Measurements from ENCODE around the gene ATF4. TPM values are rescaled to one million over a fixed set of nuclear protein-coding genes. Genes with fewer than 3 reads are reported as not detected.

Gene ATF4
- total and polyA plus RNA-seq, 4 experiments from 2014 or later = 44.4 to 278 (median 187) TPM

- POLR2A ChIA-PET (ENCODE audit: partially characterized antibody) = no interaction called here
- intact Hi-C loops (cut with micrococcal nuclease) = loop anchor here (5.0 to 10.0 kb wide), 3 partner anchors 56 to 376 kb away; no protein-coding TSS in a partner anchor
- peak overlapping the region in 3 of 8 donors; percentile 49 to 68 (median 67) for H3K4me3 Mint-ChIP-seq
Observed at GRCh38 chr22:39568278-39568981, 48.1 kb downstream of the ATF4 start.

GRCh38 chr22:39569066-39569465 lies 48.7 kb downstream of the ATF4 start:
- Mint-ChIP-seq H3K9me3 (peaks cover 0 to 6% (median 0%) of the 10 kb centered on the region in 8 donors), H3K27me3 (no peaks in the 10 kb centered on the region), H3K4me1 (peaks cover 16 to 23% (median 18%) of the 10 kb centered on the region in 4 donors), H3K4me3 (no peak overlapping the region), H3K36me3 (no peaks in the 10 kb centered on the region), H3K27ac (no peak overlapping the region)
- Histone ChIP-seq H3K27me3 (ENCODE audit: insufficient read depth, low read length) (no peaks in the 10 kb centered on the region), H3K9me3 (ENCODE audit: control insufficient read depth in 1 of 2, low read length in 2 of 2) (no peaks in the 10 kb centered on the region), H3K36me3 (ENCODE audit: insufficient read depth, low read length) (no peaks in the 10 kb centered on the region), H3K27ac (ENCODE audit: low read depth, low read length) (no peak overlapping the region), H3K4me1 (ENCODE audit: insufficient read depth, low read length) (peaks cover 14% of the 10 kb centered on the region), H3K4me3 (ENCODE audit: low read length in 2 of 2) (no peak overlapping the region)
- ChIA-PET POLR2A (ENCODE audit: partially characterized antibody) (no interaction called here), CTCF (ENCODE audit: partially characterized antibody) (no interaction called here)
- intact Hi-C loops (cut with micrococcal nuclease) = loop anchor here (5.0 to 10.0 kb wide), 3 partner anchors 56 to 376 kb away; no protein-coding TSS in a partner anchor
- DNase-seq = no peak

More at GRCh38 chr22:39568278-39568981, 48.1 kb downstream of the ATF4 start:
- DNase-seq = no peak
- Mint-ChIP-seq H3K27me3 (no peaks in the 10 kb centered on the region), H3K27ac (peak overlapping the region in 3 of 7 donors; percentile 3 to 62 (median 9)), H3K36me3 (no peaks in the 10 kb centered on the region), H3K4me1 (peaks cover 16 to 23% (median 18%) of the 10 kb centered on the region in 4 donors), H3K9me3 (peaks cover 0 to 6% (median 0%) of the 10 kb centered on the region in 8 donors)
- no peak overlapping the region for H3K4me3 ChIP-seq (ENCODE audit: low read length in 2 of 2)
- H3K27me3 ChIP-seq (ENCODE audit: insufficient read depth, low read length) = no peaks in the 10 kb centered on the region
- H3K36me3 ChIP-seq (ENCODE audit: insufficient read depth, low read length) = no peaks in the 10 kb centered on the region
- CTCF ChIA-PET (ENCODE audit: partially characterized antibody) = no interaction called here
- H3K4me1 ChIP-seq (ENCODE audit: insufficient read depth, low read length) = peaks cover 14% of the 10 kb centered on the region
- H3K27ac ChIP-seq (ENCODE audit: low read depth, low read length) = no peak overlapping the region
- no peaks in the 10 kb centered on the region for H3K9me3 ChIP-seq (ENCODE audit: control insufficient read depth in 1 of 2, low read length in 2 of 2)

- Histone ChIP-seq H3K36me3 (ENCODE audit: insufficient read depth, low read length) (no peaks in the 10 kb centered on the region), H3K27me3 (ENCODE audit: insufficient read depth, low read length) (no peaks in the 10 kb centered on the region), H3K4me1 (ENCODE audit: insufficient read depth, low read length) (peaks cover 14% of the 10 kb centered on the region), H3K27ac (ENCODE audit: low read depth, low read length) (no peak overlapping the region), H3K4me3 (ENCODE audit: low read length in 2 of 2) (no peak overlapping the region), H3K9me3 (ENCODE audit: control insufficient read depth in 1 of 2, low read length in 2 of 2) (no peaks in the 10 kb centered on the region)
- POLR2A ChIA-PET (ENCODE audit: partially characterized antibody) = no interaction called here
- intact Hi-C loops (cut with micrococcal nuclease) = no loop called here
- Mint-ChIP-seq H3K4me1 (peaks cover 16 to 22% (median 18%) of the 10 kb centered on the region in 4 donors), H3K36me3 (no peaks in the 10 kb centered on the region), H3K9me3 (peaks cover 0 to 6% (median 0%) of the 10 kb centered on the region in 8 donors), H3K27me3 (no peaks in the 10 kb centered on the region), H3K27ac (no peak overlapping the region), H3K4me3 (no peak overlapping the region)
- CTCF ChIA-PET (ENCODE audit: partially characterized antibody) = interaction anchor here (0.7 kb wide), 1 partner anchor 454 kb away, joined by 3 read pairs; no protein-coding TSS in a partner anchor
- no peak for DNase-seq
Observed at GRCh38 chr22:39570226-39570625, 49.9 kb downstream of the ATF4 start.

GRCh38 chr22:39570665-39571064 lies 50.3 kb downstream of the ATF4 start, which contains the start of gene CACNA1I:
Gene CACNA1I (plus strand): TSS chr22:39570753. CDS start chr22:39570753, 0 bp downstream.
- Histone ChIP-seq H3K27ac (ENCODE audit: low read depth, low read length) (no peak within 1 kb of the TSS), H3K36me3 (ENCODE audit: insufficient read depth, low read length) (no peaks in the 10 kb centered on the region), H3K4me3 (ENCODE audit: low read length in 2 of 2) (no peak within 1 kb of the TSS), H3K9me3 (ENCODE audit: control insufficient read depth in 1 of 2, low read length in 2 of 2) (no peaks in the 10 kb centered on the region), H3K4me1 (ENCODE audit: insufficient read depth, low read length) (peaks cover 14% of the 10 kb centered on the region), H3K27me3 (ENCODE audit: insufficient read depth, low read length) (no peaks in the 10 kb centered on the region)
- Mint-ChIP-seq H3K27ac (peak within 1 kb of the TSS in 1 of 7 donors; percentile 79), H3K4me3 (no peak within 1 kb of the TSS), H3K4me1 (peaks cover 14 to 18% (median 16%) of the 10 kb centered on the region in 4 donors), H3K27me3 (no peaks in the 10 kb centered on the region), H3K9me3 (peaks cover 0 to 2% (median 0%) of the 10 kb centered on the region in 8 donors), H3K36me3 (no peaks in the 10 kb centered on the region)
- POLR2A ChIA-PET (ENCODE audit: partially characterized antibody) = no interaction called here
- CTCF ChIA-PET (ENCODE audit: partially characterized antibody) = interaction anchor here (0.7 kb wide), 1 partner anchor 454 kb away, joined by 3 read pairs; no protein-coding TSS in a partner anchor
- intact Hi-C loops (cut with micrococcal nuclease) = no loop called here
- no peak for DNase-seq

GRCh38 chr22:39571538-39571937 lies 51.2 kb downstream of the ATF4 start:
- Histone ChIP-seq H3K36me3 (ENCODE audit: insufficient read depth, low read length) (no peaks in the 10 kb centered on the region), H3K27me3 (ENCODE audit: insufficient read depth, low read length) (no peaks in the 10 kb centered on the region), H3K4me1 (ENCODE audit: insufficient read depth, low read length) (peaks cover 14% of the 10 kb centered on the region), H3K27ac (ENCODE audit: low read depth, low read length) (no peak overlapping the region), H3K9me3 (ENCODE audit: control insufficient read depth in 1 of 2, low read length in 2 of 2) (no peaks in the 10 kb centered on the region), H3K4me3 (ENCODE audit: low read length in 2 of 2) (no peak overlapping the region)
- intact Hi-C loops (cut with micrococcal nuclease) = no loop called here
- CTCF ChIA-PET (ENCODE audit: partially characterized antibody) = no interaction called here
- no peak for DNase-seq
- peak overlapping the region in 1 of 7 donors; percentile 79 for H3K27ac Mint-ChIP-seq
- H3K27me3 Mint-ChIP-seq = no peaks in the 10 kb centered on the region
- H3K9me3 Mint-ChIP-seq = no peaks in the 10 kb centered on the region
- H3K4me3 Mint-ChIP-seq = no peak overlapping the region
- POLR2A ChIA-PET (ENCODE audit: partially characterized antibody) = no interaction called here
- H3K36me3 Mint-ChIP-seq = no peaks in the 10 kb centered on the region
- H3K4me1 Mint-ChIP-seq = peaks cover 11 to 16% (median 14%) of the 10 kb centered on the region in 4 donors

Other genes starting within 250 kb of the ATF4 start
- gene RPL3, start 200.9 kb upstream of the ATF4 start, total RNA-seq = 1,000 to 10,000 TPM; 3,492 to 3,635 TPM
- 1,000 to 10,000 TPM; 3,292 to 4,075 TPM for gene RPL3, start 200.9 kb upstream of the ATF4 start, polyA plus RNA-seq
- not detected for gene SYNGR1, start 170.6 kb upstream of the ATF4 start, total RNA-seq
- under 1 TPM; 0.30 to 0.62 TPM for gene SYNGR1, start 170.6 kb upstream of the ATF4 start, polyA plus RNA-seq
- 10 to 100 TPM; 43.5 to 52.9 TPM for gene TAB1, start 120.8 kb upstream of the ATF4 start, total RNA-seq
- 1 to 10 TPM; 4.0 TPM for gene TAB1, start 120.8 kb upstream of the ATF4 start, polyA plus RNA-seq
- gene MGAT3, start 63.5 kb upstream of the ATF4 start, total RNA-seq = under 1 TPM; 0.19 to 0.73 TPM
- not detected for gene MGAT3, start 63.5 kb upstream of the ATF4 start, polyA plus RNA-seq
- gene MIEF1, start 18.3 kb upstream of the ATF4 start, total RNA-seq = 10 to 100 TPM; 40.5 to 44.3 TPM
- gene MIEF1, start 18.3 kb upstream of the ATF4 start, polyA plus RNA-seq = 10 to 100 TPM; 15.4 to 27.5 TPM
- 10 to 100 TPM; 66.9 to 67.1 TPM for gene RPS19BP1, start 12.2 kb downstream of the ATF4 start, total RNA-seq
- 100 to 1,000 TPM; 103 to 112 TPM for gene RPS19BP1, start 12.2 kb downstream of the ATF4 start, polyA plus RNA-seq
- 10 to 100 TPM; 57.8 to 58.0 TPM for gene CACNA1I, start 50.2 kb downstream of the ATF4 start, total RNA-seq
- gene CACNA1I, start 50.2 kb downstream of the ATF4 start, polyA plus RNA-seq = 1 to 10 TPM in 1 of 2 donors, under 1 TPM in 1; 0.30 to 1.6 TPM

Measured in CD4-positive, alpha-beta memory T cell (primary cell).